A549 (cell line): ENCODE data around the gene CRK. TPM values are rescaled to one million over a fixed set of nuclear protein-coding genes. Genes with fewer than 3 reads are reported as not detected.
A peak's percentile ranks its signal among the peaks of the same experiment; 100 is the strongest.

Experiments used
- ATAC-seq, 2 experiments: fragments of 200-7000 bp in 1 of 2; fragments of >200 bp in 1 of 2; cut with Nextera tagmentation in 1 of 2; cut with Tn5 transposase in 1 of 2; 3 replicates each; pipeline versions ENCODE4 v1.8.0 to v1.9.1; 2018 to 2020; ENCODE audit warnings: mild to moderate bottlenecking in 1 of 2, moderate library complexity in 1 of 2
- CTCF ChIA-PET: fragments of 300-600 bp; sonication (Branson Sonifier 250); formaldehyde crosslinking; extraction: SDS; loops from one replicate; lab custom pipeline; 2021; ENCODE audit warnings: antibody characterized with exemption, inconsistent platforms; lab: Yijun Ruan, JAX
- POLR2A ChIA-PET: fragments of 350-600 bp; formaldehyde crosslinking; extraction: SDS; loops from one replicate; lab custom pipeline; 2021; ENCODE audit warnings: antibody characterized with exemption, inconsistent platforms; lab: Yijun Ruan, JAX
- DNase-seq, 2 experiments: peaks; one replicate each; pipeline versions ENCODE4 v3.0.0 to v3.0.0-alpha.2; 2011 to 2016; ENCODE audit warnings: low read depth in 1 of 2, low spot score in 1 of 2
- FAIRE-seq: peaks from 2 replicates; lab custom pipeline; 2011; peaks lifted over from hg19 to GRCh38; lab: Jason Lieb, UNC
- H3K27ac ChIP-seq, 2 experiments: fragments of >200 bp; sonication (Bioruptor Twin); formaldehyde crosslinking; 3 replicates each; pipeline ENCODE4 v1.5.1; 2016 to 2017
- H3K4me1 ChIP-seq: fragments of >200 bp; sonication (Bioruptor Twin); formaldehyde crosslinking; 3 replicates; pipeline ENCODE4 v1.6.1; 2016
- H3K4me2 ChIP-seq: fragments of >200 bp; sonication (Bioruptor Twin); formaldehyde crosslinking; 3 replicates; pipeline ENCODE4 v1.6.1; 2016
- H3K4me3 ChIP-seq: fragments of >200 bp; sonication (Bioruptor Twin); formaldehyde crosslinking; 3 replicates; pipeline ENCODE4 v1.5.1; 2016
- H3K9me3 ChIP-seq: fragments of >200 bp; sonication (Bioruptor Twin); formaldehyde crosslinking; 3 replicates; pipeline ENCODE4 v1.6.1; 2016
- BHLHE40 ChIP-seq: IDR thresholded peaks from 2 replicates; pipeline ENCODE4 v1.6.1; 2012; ENCODE audit warnings: low read depth, low read length, inconsistent platforms
- CBX8 ChIP-seq: fragments of 200-600 bp; sonication (generic); IDR thresholded peaks from 2 replicates; pipeline ENCODE4 v1.6.1; 2016
- CHD2 ChIP-seq: fragments of 150-350 bp; IDR thresholded peaks from 2 replicates; pipeline ENCODE4 v1.6.1; 2014; ENCODE audit warnings: low read length; ENCODE audit not compliant: partially characterized antibody
- CHD4 ChIP-seq: fragments of 200-600 bp; sonication (generic); IDR thresholded peaks from 2 replicates; pipeline ENCODE4 v1.6.1; 2016; ENCODE audit warnings: antibody characterized with exemption, mild to moderate bottlenecking, borderline replicate concordance
- EHF ChIP-seq: fragments of 250-450 bp; sonication (Bioruptor Pico); IDR thresholded peaks from 2 replicates; pipeline ENCODE4 v1.5.0; 2020; ENCODE audit warnings: mild to moderate bottlenecking
- EHMT2 ChIP-seq: fragments of 200-600 bp; sonication (generic); IDR thresholded peaks from 2 replicates; pipeline ENCODE4 v1.6.1; 2016; ENCODE audit warnings: antibody characterized with exemption, low read depth, mild to moderate bottlenecking, moderate library complexity
- EP300 ChIP-seq, 2 experiments: fragments of >200 bp; sonication (Bioruptor Twin); formaldehyde crosslinking; IDR thresholded peaks; 2 replicates in 1 of 2; 3 replicates in 1 of 2; pipeline ENCODE4 v1.6.1; 2016 to 2017
- ESRRA ChIP-seq: fragments of 150-350 bp; IDR thresholded peaks from 2 replicates; pipeline ENCODE4 v1.6.1; 2014; ENCODE audit warnings: mild to moderate bottlenecking, low read length, borderline replicate concordance
- FOSB ChIP-seq: fragments of 250-450 bp; sonication (Bioruptor Pico); IDR thresholded peaks from 2 replicates; pipeline ENCODE4 v1.5.0; 2020; ENCODE audit warnings: mild to moderate bottlenecking, moderate library complexity
- FOSL2 ChIP-seq, 2 experiments: fragments of 450-650 bp in 1 of 2; fragments of >200 bp in 1 of 2; sonication (Bioruptor Twin) in 1 of 2; formaldehyde crosslinking; IDR thresholded peaks; 2 replicates each; pipeline versions ENCODE4 v1.5.0 to v1.6.1; 2016 to 2020; ENCODE audit warnings: mild to moderate bottlenecking in 1 of 2, moderate library complexity in 1 of 2
- FOXS1 ChIP-seq: fragments of 250-450 bp; sonication (Bioruptor Pico); IDR thresholded peaks from 2 replicates; pipeline ENCODE4 v1.5.0; 2020; ENCODE audit warnings: mild to moderate bottlenecking, moderate library complexity
- GATA3 ChIP-seq: IDR thresholded peaks from 2 replicates; pipeline ENCODE4 v1.6.1; 2012; ENCODE audit warnings: borderline replicate concordance
- HDAC2 ChIP-seq: fragments of 200-600 bp; sonication (generic); IDR thresholded peaks from 2 replicates; pipeline ENCODE4 v1.6.1; 2016
- HEYL ChIP-seq: fragments of 250-450 bp; sonication (Bioruptor Pico); IDR thresholded peaks from 2 replicates; pipeline ENCODE4 v1.8.0; 2021; ENCODE audit warnings: mild to moderate bottlenecking, moderate library complexity
- HOXA7 ChIP-seq: fragments of 250-450 bp; sonication (Bioruptor Pico); IDR thresholded peaks from 2 replicates; pipeline ENCODE4 v1.5.0; 2020; ENCODE audit warnings: mild to moderate bottlenecking, moderate library complexity
- HOXB13 ChIP-seq: fragments of 250-450 bp; sonication (Bioruptor Pico); IDR thresholded peaks from 2 replicates; pipeline ENCODE4 v1.5.0; 2020; ENCODE audit warnings: low read depth, mild to moderate bottlenecking, moderate library complexity
- HOXB5 ChIP-seq: fragments of 250-450 bp; sonication (Bioruptor Pico); IDR thresholded peaks from 2 replicates; pipeline ENCODE4 v1.5.0; 2020; ENCODE audit warnings: mild to moderate bottlenecking, moderate library complexity
- JUN ChIP-seq, 2 experiments: fragments of >200 bp; sonication (Bioruptor Twin); formaldehyde crosslinking; IDR thresholded peaks; 2 replicates in 1 of 2; 3 replicates in 1 of 2; pipeline ENCODE4 v1.6.1; 2016 to 2017
- JUNB ChIP-seq: fragments of >200 bp; sonication (Bioruptor Twin); formaldehyde crosslinking; IDR thresholded peaks from 2 replicates; pipeline ENCODE4 v1.6.1; 2016
- KDM5A ChIP-seq: fragments of 200-600 bp; sonication (generic); IDR thresholded peaks from 2 replicates; pipeline ENCODE4 v1.6.1; 2016; ENCODE audit warnings: antibody characterized with exemption, mild to moderate bottlenecking
- NR3C1 ChIP-seq: fragments of >200 bp; sonication (Bioruptor Twin); formaldehyde crosslinking; IDR thresholded peaks from 3 replicates; pipeline ENCODE4 v1.6.1; 2017
- PHF8 ChIP-seq: fragments of 200-600 bp; sonication (generic); IDR thresholded peaks from 2 replicates; pipeline ENCODE4 v1.6.1; 2016; ENCODE audit warnings: low read depth, mild to moderate bottlenecking, antibody characterized with exemption, moderate library complexity, borderline replicate concordance
- POLR2A ChIP-seq: IDR thresholded peaks from 2 replicates; pipeline ENCODE4 v1.6.1; 2012; ENCODE audit warnings: mild to moderate bottlenecking, low read length
- RFX5 ChIP-seq: fragments of 450-650 bp; IDR thresholded peaks from 2 replicates; pipeline ENCODE4 v1.7.1; 2014; ENCODE audit warnings: antibody characterized with exemption, mild to moderate bottlenecking, moderate library complexity
- RNF2 ChIP-seq: fragments of 200-600 bp; sonication (generic); IDR thresholded peaks from 2 replicates; pipeline ENCODE4 v1.6.1; 2016; ENCODE audit warnings: low read depth, mild to moderate bottlenecking, antibody characterized with exemption, moderate library complexity, borderline replicate concordance
- SREBF2 ChIP-seq: fragments of 450-650 bp; IDR thresholded peaks from 2 replicates; pipeline ENCODE4 v1.6.1; 2014; ENCODE audit warnings: mild to moderate bottlenecking, moderate library complexity
- ZC3H11A ChIP-seq: fragments of 450-650 bp; IDR thresholded peaks from 2 replicates; pipeline ENCODE4 v1.6.1; 2014; ENCODE audit warnings: antibody characterized with exemption, mild to moderate bottlenecking
- ZNF302 ChIP-seq: fragments of 250-450 bp; sonication (Bioruptor Pico); IDR thresholded peaks from 2 replicates; pipeline ENCODE4 v1.9.0; 2021; ENCODE audit warnings: inconsistent platforms, mild to moderate bottlenecking, moderate library complexity
- ZSCAN20 ChIP-seq: fragments of 250-450 bp; sonication (Bioruptor Pico); IDR thresholded peaks from 2 replicates; pipeline ENCODE4 v1.8.0; 2022; ENCODE audit warnings: mild to moderate bottlenecking, moderate library complexity
- WGBS: methylation state at CpG from one replicate; pipeline ENCODE4 v1.1.6; 2017; ENCODE audit errors: missing lambda C conversion rate; 5-methylcytosine and 5-hydroxymethylcytosine counted together
- polyA plus RNA-seq, 4 experiments: library from polyadenylated mRNA; depleted of rRNA in 3 of 4; stranded (reverse); fragments of >200 nt; fragmentation: RNase III in 1 of 4; extraction: RNeasy Plus Mini Kit Qiagen cat#74134 plus additional on column Dnase treatment in 1 of 4; gene quantifications; 2 replicates in 3 of 4; 3 replicates in 1 of 4; pipeline ENCODE4 v1.2.3, GENCODE V29; 2011 to 2017
- TF ChIP-seq, protein P1 (sequence below): IDR thresholded peaks from 2 replicates; pipeline ENCODE4 v1.6.1; 2012; ENCODE audit warnings: low read depth, borderline replicate concordance
- TF ChIP-seq, protein P2 (sequence below): fragments of 150-350 bp; IDR thresholded peaks from 2 replicates; pipeline ENCODE4 v1.6.1; 2014; ENCODE audit warnings: low read depth, mild to moderate bottlenecking, low read length
- TF ChIP-seq, protein P3 (sequence below): fragments of 250-450 bp; sonication (Bioruptor Pico); IDR thresholded peaks from 2 replicates; pipeline ENCODE4 v1.5.0; 2020; ENCODE audit warnings: low read depth, mild to moderate bottlenecking, moderate library complexity
- TF ChIP-seq, protein P4 (sequence below): IDR thresholded peaks from 2 replicates; pipeline ENCODE4 v1.6.1; 2012
- TF ChIP-seq, protein P5 (sequence below): fragments of 200-600 bp; sonication (generic); IDR thresholded peaks from 2 replicates; pipeline ENCODE4 v1.6.1; 2016; ENCODE audit warnings: antibody characterized with exemption, mild to moderate bottlenecking, moderate library complexity

The CRK gene
- polyA plus RNA-seq, 2 of the 4 experiments (the other 2 are of a cell fraction), result 76.5 to 124 TPM

DNA sequence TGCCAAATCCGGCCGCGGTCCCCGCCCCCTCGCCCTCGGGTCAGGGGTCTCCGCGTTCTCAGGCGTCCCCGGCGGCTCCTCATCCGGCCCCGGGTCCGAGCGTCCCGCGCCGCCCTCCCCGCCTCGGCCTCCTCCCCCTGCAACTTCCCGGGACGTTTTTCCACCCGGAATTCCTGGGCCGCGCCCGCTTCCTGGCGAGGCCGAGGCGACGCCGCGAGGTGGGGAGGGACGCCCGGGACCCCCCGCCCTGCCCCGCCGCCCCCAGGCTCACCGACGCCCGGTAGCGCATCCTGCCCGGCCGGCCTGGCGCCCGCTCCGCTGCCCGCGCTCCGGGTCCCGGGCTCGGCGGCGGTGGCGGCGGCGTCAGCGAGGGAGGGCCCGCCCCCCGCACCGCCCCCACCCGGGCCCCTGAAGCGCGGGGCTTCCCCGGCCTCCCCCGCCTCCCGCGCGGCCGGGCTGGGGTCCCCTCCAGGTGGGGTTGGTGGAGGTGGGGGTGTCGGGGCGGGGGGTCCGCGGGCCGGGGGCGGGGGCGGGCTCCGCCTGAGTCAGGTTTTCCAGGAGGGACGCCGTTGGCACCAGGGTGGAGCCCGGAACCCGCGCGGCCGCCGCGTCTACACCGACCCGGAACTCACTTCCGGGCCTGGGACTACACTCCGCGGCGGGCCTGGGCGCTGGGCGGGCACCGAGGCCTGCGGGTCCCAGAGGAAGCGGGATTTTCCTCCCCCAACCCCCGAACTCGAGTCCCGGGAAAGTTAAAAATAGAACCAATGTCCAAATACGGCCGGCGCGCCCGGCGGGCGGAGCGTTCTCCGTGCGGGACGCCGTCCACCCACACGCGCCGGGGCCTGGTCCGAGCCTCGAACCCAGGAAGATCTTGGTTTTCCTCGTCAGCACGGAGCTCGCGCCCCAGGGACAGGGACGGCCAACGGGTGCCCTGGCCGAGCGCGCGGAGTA is 29.7 kb upstream of the CRK start:
- POLR2A ChIA-PET, result no interaction called here
- 9% methylated on average over 53 of the region's 127 CpGs for whole genome bisulfite sequencing
- Histone ChIP-seq H3K4me2 (peak overlapping the region; percentile 96), H3K9me3 (no peaks in the 10 kb centered on the region), H3K27ac (peak overlapping the region; percentile 97), H3K4me1 (peaks cover 59% of the 10 kb centered on the region), H3K4me3 (peak overlapping the region; percentile 82)
- FAIRE-seq (no peak), ATAC-seq (peak; percentile 28 to 60), DNase-seq (peak; percentile 74 to 76)
- CTCF ChIA-PET, result interaction anchor here (0.7 to 5.4 kb wide), 2 partner anchors 30 to 31 kb away, joined by 3 to 27 read pairs; partner anchors contain the start of gene INPP5K
- TF ChIP-seq CHD2 (no peak), FOSL2 (IDR thresholded peaks at IDR 0.05) (no peak), FOSL2 (CRISPR knock-in tag; IDR thresholded peaks at IDR 0.05) (no peak), GATA3 (no peak), NR3C1 (no peak), JUN (IDR thresholded peaks at IDR 0.05) (peak; percentile 59 to 86; a peak in 4 of 5 replicates), POLR2A (peak; percentile 21), HOXB5 (CRISPR knock-in tag) (peak; percentile 87), BHLHE40 (no peak), ZSCAN20 (CRISPR knock-in tag) (no peak), HEYL (CRISPR knock-in tag) (0 out of 2 replicates have a peak, but pooled peaks have one; percentile 35), RNF2 (no peak), FOSB (CRISPR knock-in tag) (peak; percentile 42; the same call in 1 of the 2 replicates), PHF8 (peak; percentile 49; the same call in 1 of the 2 replicates), JUNB (no peak), ESRRA (no peak), ZNF302 (CRISPR knock-in tag) (no peak), EHMT2 (no peak), CBX8 (no peak), HDAC2 (no peak; the same call in 1 of the 2 replicates), HOXB13 (0 out of 2 replicates have a peak, but pooled peaks have one; percentile 31), CHD4 (no peak), EHF (CRISPR knock-in tag) (peak; percentile 85; the same call in 1 of the 2 replicates), ZC3H11A (no peak), SREBF2 (no peak), FOXS1 (CRISPR knock-in tag) (peak; percentile 73; the same call in 1 of the 2 replicates), KDM5A (no peak), RFX5 (no peak), EP300 (IDR thresholded peaks at IDR 0.05) (no peak), HOXA7 (no peak)
- TF ChIP-seq, protein P1, sequence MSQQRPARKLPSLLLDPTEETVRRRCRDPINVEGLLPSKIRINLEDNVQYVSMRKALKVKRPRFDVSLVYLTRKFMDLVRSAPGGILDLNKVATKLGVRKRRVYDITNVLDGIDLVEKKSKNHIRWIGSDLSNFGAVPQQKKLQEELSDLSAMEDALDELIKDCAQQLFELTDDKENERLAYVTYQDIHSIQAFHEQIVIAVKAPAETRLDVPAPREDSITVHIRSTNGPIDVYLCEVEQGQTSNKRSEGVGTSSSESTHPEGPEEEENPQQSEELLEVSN, result peak; percentile 55; the same call in 1 of the 2 replicates
- TF ChIP-seq, protein P2, sequence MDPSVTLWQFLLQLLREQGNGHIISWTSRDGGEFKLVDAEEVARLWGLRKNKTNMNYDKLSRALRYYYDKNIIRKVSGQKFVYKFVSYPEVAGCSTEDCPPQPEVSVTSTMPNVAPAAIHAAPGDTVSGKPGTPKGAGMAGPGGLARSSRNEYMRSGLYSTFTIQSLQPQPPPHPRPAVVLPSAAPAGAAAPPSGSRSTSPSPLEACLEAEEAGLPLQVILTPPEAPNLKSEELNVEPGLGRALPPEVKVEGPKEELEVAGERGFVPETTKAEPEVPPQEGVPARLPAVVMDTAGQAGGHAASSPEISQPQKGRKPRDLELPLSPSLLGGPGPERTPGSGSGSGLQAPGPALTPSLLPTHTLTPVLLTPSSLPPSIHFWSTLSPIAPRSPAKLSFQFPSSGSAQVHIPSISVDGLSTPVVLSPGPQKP, result no peak
- TF ChIP-seq, protein P3, sequence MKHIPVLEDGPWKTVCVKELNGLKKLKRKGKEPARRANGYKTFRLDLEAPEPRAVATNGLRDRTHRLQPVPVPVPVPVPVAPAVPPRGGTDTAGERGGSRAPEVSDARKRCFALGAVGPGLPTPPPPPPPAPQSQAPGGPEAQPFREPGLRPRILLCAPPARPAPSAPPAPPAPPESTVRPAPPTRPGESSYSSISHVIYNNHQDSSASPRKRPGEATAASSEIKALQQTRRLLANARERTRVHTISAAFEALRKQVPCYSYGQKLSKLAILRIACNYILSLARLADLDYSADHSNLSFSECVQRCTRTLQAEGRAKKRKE, result no peak
- TF ChIP-seq, protein P4, sequence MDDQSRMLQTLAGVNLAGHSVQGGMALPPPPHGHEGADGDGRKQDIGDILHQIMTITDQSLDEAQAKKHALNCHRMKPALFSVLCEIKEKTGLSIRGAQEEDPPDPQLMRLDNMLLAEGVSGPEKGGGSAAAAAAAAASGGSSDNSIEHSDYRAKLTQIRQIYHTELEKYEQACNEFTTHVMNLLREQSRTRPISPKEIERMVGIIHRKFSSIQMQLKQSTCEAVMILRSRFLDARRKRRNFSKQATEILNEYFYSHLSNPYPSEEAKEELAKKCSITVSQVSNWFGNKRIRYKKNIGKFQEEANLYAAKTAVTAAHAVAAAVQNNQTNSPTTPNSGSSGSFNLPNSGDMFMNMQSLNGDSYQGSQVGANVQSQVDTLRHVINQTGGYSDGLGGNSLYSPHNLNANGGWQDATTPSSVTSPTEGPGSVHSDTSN, result peak; percentile 43; the same call in 1 of the 2 replicates
- TF ChIP-seq, protein P5, sequence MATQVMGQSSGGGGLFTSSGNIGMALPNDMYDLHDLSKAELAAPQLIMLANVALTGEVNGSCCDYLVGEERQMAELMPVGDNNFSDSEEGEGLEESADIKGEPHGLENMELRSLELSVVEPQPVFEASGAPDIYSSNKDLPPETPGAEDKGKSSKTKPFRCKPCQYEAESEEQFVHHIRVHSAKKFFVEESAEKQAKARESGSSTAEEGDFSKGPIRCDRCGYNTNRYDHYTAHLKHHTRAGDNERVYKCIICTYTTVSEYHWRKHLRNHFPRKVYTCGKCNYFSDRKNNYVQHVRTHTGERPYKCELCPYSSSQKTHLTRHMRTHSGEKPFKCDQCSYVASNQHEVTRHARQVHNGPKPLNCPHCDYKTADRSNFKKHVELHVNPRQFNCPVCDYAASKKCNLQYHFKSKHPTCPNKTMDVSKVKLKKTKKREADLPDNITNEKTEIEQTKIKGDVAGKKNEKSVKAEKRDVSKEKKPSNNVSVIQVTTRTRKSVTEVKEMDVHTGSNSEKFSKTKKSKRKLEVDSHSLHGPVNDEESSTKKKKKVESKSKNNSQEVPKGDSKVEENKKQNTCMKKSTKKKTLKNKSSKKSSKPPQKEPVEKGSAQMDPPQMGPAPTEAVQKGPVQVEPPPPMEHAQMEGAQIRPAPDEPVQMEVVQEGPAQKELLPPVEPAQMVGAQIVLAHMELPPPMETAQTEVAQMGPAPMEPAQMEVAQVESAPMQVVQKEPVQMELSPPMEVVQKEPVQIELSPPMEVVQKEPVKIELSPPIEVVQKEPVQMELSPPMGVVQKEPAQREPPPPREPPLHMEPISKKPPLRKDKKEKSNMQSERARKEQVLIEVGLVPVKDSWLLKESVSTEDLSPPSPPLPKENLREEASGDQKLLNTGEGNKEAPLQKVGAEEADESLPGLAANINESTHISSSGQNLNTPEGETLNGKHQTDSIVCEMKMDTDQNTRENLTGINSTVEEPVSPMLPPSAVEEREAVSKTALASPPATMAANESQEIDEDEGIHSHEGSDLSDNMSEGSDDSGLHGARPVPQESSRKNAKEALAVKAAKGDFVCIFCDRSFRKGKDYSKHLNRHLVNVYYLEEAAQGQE, result no peak
